Activated CD4-positive, alpha-beta T cell treated with anti-CD3 and anti-CD28 coated beads for 4 hours (primary cell): ENCODE data around the gene CNNM1.

Experiments
- DNase-seq, 2 donors: peaks; one replicate each; pipeline ENCODE4 v3.0.0-alpha.2; 2020

Gene CNNM1

DNA sequence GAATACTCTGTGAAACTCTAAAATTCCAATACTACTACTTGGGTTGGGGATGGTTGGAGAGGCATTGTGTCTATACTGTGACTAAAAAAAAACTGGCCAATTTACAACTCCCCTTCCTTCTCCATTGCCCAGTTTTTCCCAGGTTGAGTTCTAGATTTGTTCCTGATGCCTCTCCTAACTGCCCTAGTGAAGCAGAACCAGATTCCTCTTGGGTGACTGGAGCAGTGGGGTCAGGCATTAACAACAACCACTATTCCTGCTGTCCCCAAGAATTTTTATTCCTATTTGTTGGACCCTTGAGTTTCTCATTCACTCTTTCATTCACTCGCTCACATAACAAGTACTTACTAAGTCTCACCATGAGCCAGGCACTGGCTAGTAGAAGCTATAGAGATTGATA, 95.5 kb downstream of the CNNM1 start:
- no peak for DNase-seq

- DNase-seq, result no peak
Measured at GRCh38 chr10:99425204-99425603, 96.0 kb downstream of the CNNM1 start.

- DNase-seq, result no peak
Measured at GRCh38 chr10:99426689-99427088, 97.5 kb downstream of the CNNM1 start.

DNA sequence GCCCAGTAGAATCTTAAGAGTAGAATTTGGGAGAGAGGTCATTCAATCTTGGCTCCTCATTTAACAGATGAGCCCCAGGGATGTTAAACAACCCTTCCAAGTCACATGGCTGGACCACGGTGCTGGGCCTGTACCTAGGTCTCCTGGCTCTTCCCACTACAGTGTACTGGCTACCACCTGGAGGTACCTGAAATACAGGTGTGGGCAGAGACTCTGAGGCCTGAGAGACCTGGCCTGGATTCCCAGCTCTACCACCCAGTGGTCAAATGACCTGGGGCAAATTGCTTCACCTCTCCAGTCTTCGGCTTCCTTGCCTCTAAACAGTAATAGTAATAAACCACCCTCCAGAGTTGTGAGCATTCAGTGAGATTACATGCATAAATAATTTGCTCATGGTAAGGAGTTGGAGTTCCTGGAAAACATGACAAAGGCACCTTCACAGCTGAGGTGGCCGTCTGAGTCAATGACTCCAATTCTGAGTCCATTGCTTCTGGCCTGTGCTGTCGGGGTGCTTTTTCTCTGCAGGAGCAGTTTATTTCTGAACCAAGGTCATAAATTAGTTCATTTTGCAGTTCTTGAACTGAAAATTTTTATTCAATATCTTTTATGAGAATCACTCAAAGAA, 98.5 kb downstream of the CNNM1 start:
- DNase-seq, result no peak

DNA sequence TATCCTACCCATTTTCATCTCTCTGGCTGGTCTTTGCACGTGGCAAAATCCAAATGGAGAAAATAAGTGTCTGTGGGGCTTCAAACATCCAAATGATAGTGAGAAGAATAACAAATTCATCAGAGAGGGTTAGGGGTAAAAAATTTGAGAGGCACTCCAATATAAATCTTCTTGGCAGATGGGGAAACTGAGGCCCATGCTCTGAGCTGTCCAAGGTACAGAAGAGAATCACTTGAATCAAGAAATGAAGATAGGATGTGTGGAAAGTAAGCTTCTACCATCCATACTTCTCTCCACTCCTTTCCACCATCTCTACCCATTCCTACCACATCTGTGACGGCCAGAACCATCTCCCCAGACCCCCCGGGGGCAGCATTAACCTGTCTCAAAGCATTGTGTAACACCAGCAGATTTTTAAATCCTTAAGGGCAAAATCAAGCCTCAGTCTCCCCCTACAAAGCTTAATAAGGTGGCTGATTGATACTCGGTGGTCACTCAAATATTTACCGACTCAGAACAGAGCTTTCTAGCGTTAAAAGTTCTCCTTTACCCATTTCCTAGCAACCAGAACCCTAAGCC, 100.5 kb downstream of the CNNM1 start:
- no peak for DNase-seq

GRCh38 chr10:99430116-99430450, 100.9 kb downstream of the CNNM1 start:
- no peak for DNase-seq

GRCh38 chr10:99430451-99431189, 101.5 kb downstream of the CNNM1 start, which contains the start of gene GOT1:
GOT1 (minus strand) TSS chr10:99430624; CDS start chr10:99430565, 59 bp downstream.
- peak; percentile 93 to 96 for DNase-seq

GRCh38 chr10:99431190-99431760, 102.1 kb downstream of the CNNM1 start:
- no peak for DNase-seq

- DNase-seq, result no peak
Measured at GRCh38 chr10:99432047-99432446, 102.9 kb downstream of the CNNM1 start.

- no peak for DNase-seq
Measured at GRCh38 chr10:99432881-99433280, 103.7 kb downstream of the CNNM1 start.

- DNase-seq, result no peak
Measured at GRCh38 chr10:99433378-99434020, 104.3 kb downstream of the CNNM1 start.

DNA sequence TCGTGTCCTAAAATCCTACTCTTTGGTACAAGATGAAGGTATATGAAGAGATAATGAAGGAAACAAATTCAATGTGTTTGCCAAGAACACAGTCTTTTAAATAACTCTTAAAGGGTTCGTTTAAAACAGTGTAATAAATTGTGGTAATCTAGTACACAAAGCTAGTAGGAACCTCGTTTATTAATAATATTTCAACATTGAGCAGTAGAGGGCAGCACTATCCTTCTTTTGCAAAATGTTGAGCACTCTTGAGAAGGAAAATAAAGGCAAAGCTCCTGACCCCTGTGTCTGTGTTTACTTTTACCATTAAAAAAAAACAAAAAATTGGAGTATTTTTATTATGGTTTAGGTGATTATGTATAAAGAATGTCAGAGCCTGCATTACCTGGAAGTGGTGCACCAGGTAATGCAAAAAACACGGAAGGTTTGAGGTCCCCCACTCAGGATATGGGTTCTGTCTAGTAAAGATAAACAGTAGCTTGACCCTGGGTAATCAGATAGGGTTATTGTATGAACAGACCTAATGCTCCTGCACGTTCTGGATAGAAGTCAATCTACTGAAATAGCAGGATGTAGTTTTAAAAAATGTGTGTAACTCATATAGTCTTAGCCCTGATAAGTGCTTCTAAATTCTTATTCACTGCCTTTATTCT, 107.0 kb downstream of the CNNM1 start:
- DNase-seq, result no peak

DNA sequence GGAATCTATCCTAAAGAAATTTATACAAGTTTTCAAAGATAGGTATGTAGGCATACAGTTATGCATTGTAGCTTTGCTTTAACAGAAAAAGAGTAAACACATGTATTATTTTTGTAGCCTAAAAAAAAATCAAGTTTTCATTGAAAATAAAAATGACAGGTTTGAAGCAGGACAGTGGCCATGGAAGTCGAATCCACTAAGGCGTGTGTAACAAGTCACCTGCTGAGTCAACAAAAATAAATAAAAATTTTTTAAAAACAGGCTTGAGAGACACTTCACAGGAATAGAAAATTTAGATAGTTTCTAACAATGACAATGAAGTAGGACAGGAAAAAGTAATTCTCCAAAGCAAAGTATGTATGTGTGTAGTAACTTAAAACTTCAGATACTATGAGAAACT, 109.7 kb downstream of the CNNM1 start:
- DNase-seq, result no peak

DNA sequence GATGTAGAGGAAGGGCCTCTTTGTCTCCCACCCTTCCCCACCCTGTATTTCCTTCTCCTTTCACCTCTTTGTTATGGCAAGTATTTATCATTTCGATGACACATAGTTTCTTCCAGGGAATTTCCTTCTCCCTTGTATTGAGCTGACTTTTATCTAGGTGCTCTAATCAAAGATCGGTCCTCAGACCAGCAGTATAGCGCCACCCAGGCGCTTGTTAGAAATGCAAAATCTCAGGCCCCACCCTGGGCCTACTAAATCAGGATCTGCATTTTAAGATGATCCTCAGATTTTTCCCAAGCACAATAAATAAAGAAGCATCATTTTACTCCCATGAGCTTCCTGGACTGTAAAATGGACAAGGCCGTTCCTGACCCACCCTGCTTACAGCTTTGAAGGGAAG, 113.2 kb downstream of the CNNM1 start:
- DNase-seq, result no peak

- DNase-seq, result no peak
Measured at GRCh38 chr10:99443500-99443899, 114.3 kb downstream of the CNNM1 start.
